ENCODE measurements around the gene CAP2. TPM values are rescaled to one million over a fixed set of nuclear protein-coding genes. Genes with fewer than 3 reads are reported as not detected.

CAP2 gene
- total and polyA plus RNA-seq, 9 of the 15 experiments (the other 6 are each of a cell fraction or from before 2014, with no cell fraction given) = not detected

- TF ChIP-seq MGA (IDR thresholded peaks at IDR 0.05) (no peak), ZNF23 (CRISPR knock-in tag; IDR thresholded peaks at IDR 0.05) (no peak), ZNF316 (IDR thresholded peaks at IDR 0.05) (0 out of 2 replicates have a peak, but pooled peaks have one; percentile 13)
These were observed 38.2 kb downstream of the CAP2 start (continued) for GRCh38 chr6:17431581-17431980.
